Embryonic facial prominence (tissue), 1 donor: ENCODE data around the gene BRSK2.
A peak's percentile ranks its signal among the peaks of the same experiment; 100 is the strongest.

Experiments
- DNase-seq: peaks from one replicate; pipeline ENCODE4 v3.0.0-alpha.2; 2016; ENCODE audit errors: extremely low spot score

BRSK2 gene

GRCh38 chr11:1375955-1376258 is 13.8 kb upstream of the BRSK2 start:
- DNase-seq: no peak

- no peak for DNase-seq
Measured at GRCh38 chr11:1377231-1377780, 12.4 kb upstream of the BRSK2 start.

DNA sequence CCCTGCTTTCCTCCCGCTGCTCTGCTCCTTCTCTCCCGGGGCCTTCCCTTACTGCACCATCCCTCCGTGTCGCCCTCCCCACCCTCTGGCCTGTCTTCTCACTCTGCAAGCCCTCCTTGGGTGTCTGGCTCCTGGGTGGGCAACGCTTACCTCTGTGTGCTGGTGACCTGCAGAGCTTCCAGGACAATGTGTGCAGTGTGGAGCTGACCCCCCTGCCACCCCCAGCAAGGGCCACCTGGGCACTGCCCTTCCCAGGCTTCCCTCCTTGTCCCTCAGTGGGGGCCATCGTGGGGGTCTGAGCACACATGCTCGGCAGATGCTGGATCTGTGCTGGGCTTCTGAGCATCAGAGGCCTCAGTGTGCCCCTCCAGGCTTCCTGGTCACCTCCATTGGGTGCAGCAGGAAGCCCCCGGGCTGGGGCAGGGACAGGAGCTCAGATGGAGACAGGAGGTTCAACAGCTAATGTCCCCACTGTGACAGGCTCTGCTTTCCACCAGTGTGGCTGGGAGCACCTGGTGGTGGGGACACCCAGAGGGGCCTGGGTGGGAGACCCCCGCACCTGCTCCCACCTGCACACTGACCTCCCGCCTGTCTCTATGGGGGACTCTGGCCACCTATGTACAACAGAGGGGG is 7.8 kb upstream of the BRSK2 start:
- no peak for DNase-seq

- no peak for DNase-seq
Measured at GRCh38 chr11:1382429-1382828, 7.3 kb upstream of the BRSK2 start.

DNA sequence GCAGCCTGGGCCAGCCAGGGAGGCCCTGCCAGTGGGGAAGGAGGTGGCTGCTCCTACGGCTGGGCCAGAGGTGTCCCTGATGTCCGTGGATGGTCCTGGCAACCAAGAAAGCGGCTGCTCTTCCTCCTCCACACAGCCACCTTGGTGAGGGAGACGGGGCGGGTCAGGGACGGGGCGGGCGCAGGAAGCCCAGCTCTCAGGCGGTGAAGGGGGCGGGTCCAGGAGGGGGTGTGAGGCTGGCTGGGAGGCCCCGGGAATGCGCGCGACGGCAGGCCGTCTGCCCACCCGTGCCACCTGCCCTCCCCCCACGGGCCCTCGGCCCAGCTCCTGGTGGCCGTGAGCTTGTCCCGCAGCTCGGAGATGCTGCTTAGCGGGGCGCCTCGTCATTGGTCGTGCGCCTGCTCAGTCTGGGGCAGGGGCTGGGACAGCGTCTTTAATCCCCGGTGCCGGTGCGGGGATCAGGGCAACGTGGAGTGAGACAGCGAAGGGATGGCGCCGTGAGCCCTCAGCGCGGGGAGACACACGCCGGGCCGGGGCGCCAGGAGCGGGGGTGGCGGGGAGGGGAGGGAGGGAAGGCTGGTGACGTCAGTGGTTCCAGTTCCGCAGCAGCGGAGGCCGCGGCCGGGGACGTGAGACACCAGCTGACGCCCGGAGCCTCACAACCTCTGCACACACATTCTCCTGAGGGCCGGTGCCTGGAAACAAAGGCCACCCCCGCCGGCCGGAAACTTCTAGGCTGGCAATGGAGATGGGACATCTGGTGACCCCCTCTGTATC is 6.7 kb upstream of the BRSK2 start:
- DNase-seq: peak; percentile 13

- no peak for DNase-seq
Measured at GRCh38 chr11:1384199-1384970, 5.3 kb upstream of the BRSK2 start.

GRCh38 chr11:1387521-1387920 is 2.2 kb upstream of the BRSK2 start:
- no peak for DNase-seq

DNA sequence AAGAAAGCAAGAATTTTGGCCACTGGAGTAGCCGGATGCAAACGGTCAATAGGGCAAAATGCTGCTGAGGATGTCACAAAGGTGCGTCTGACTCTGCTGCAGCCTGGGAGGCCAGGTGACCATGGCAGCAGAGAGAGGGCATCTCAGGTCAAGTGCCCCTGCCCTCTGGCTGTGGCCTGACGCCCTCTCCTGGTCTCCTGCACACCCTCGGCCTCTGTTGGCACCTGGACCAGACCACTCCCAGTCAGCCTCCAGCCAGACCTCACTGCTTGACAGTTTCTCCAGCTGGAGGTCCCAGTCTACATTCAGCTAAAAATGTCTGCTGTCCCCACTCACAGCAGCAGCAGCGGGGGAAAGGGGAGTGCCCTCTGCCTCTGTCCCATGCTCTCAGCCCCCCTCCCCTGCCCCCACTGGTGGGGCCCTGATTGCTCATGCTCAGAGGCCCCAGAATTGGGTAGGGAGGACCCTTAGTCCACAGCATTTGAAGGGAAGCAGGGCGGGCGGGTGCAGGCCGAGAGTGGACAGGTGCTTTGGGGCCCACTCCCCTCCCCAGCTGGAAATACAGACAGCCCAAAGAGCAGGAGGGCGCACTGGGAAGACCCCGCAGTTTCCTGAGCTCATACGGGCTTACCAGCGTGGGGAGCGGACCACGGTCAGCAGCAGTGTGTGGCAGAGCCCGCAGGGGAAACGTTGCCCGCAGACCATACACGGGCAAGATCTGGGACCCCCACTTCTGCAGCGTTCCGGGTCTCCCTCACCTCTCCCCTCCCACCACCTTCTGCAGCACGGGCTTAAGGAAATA is 1.6 kb upstream of the BRSK2 start:
- no peak for DNase-seq

GRCh38 chr11:1388763-1389102 is 1.0 kb upstream of the BRSK2 start:
- DNase-seq: no peak

DNA sequence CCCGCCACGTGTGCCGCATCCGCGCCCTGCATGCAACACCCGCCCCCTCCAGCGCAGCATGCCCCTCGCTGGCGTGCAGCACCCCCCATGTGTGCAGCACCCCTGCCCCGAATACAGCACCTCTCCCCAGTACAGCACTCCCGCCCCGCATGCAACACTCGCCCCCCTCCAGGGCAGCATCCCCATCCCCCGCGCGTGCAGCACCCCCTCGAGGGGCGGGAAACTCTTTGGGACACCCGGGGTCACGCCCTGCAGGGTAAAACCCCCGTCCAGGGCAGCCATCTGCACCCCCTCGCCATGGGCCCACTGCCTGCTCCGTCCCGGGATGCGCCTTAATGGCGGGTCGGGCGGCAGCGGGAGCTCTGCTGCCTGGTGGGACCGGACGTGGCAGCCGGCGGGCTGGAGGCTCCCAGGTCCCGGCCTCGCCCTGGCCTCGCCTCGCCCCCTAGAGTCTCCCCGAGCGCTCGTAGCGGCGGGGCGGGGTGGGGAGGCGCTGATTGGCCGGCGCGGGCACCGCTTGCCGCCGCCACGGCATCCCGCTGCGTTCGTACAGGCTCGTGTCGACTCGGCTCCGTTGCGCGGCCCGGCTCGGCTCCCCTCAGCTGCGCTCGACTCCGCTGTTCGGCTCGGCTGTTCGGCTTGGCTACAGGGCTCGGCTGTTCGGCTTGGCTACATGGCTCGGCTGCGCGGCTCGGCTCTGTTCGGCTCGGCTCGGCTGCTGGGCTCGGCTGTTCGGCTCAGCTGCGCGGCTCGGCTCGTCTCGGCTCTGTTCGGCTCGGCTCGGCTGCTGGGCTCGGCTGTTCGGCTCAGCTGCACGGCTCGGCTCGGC is 417 bp upstream of the BRSK2 start:
- DNase-seq: peak; percentile 85

DNA sequence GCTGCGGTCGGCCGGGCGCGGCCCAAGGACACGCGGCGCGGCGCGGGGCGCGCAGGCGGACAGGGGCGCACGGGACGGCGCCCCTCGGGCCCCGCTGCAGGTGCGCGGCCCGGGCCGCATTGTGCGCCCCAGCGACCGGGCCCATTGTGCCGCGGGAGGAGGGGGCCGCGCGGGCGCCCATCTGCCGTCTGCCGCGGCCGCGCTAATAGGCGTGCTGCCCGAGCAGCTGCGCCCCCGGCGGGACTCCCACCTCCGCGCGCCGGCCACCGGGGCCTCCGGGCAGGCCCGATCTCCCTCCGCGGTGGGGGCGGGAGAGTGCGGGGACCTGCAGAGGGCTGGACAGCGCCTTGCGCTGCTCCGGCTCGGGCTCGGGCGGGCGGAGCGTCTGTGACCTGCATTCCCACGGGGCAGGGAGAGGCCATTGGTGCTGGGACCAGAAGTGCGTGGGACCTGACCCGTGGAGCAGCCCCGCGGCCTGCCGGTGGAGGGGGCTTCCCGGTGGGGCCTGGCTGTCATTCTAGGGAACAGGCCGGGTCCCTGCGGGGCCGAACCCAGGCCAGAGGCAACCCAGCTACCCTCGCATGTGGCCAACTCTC is 933 bp downstream of the BRSK2 start:
- DNase-seq: no peak

DNA sequence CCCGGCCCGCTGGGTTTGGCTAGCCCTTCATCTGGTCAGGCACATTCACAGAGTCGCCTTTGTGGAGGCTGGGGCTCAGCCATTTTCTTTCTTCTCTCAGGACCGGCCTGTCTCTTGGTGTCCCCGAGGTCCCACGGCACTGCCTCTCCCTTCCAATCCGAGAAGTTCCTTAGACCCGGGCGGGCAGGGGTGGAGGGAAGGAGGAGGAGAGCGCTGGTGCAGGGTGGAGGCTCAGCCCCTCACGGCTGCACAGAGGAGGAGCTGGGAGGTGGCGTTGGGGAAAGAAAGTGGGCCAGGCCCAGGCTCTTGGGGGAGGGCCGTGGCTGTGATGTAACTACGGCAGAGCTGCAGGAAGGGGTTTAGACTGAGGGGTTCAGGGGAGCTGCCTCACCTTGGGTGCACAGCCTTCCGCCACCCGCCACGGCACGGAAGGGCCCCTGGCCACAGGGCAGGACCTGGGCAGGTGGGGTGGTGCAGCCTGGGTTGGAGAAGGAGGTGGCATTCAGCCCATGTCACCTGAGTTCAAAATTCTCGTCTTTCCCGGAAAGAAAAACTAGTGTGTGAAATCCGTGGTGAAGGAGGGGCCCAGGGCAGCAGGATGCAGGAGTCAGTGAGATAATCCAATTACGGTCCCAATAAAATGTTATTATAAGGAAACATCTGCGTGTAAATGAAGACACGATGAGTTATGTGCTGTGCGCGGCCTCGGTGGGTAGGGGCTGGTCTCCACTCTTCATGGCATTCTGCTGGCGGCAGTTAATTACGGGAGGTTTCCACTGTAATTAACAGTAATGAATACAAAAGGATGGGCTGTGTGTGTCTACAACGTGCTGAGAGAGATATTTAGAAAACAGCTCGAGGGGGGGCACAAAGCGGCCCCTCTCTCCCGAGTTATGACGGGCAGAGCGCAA is 1.7 kb downstream of the BRSK2 start:
- DNase-seq: no peak

GRCh38 chr11:1392111-1392510 is 2.4 kb downstream of the BRSK2 start:
- DNase-seq: no peak

- no peak for DNase-seq
Measured at GRCh38 chr11:1392561-1392960, 2.8 kb downstream of the BRSK2 start.

DNA sequence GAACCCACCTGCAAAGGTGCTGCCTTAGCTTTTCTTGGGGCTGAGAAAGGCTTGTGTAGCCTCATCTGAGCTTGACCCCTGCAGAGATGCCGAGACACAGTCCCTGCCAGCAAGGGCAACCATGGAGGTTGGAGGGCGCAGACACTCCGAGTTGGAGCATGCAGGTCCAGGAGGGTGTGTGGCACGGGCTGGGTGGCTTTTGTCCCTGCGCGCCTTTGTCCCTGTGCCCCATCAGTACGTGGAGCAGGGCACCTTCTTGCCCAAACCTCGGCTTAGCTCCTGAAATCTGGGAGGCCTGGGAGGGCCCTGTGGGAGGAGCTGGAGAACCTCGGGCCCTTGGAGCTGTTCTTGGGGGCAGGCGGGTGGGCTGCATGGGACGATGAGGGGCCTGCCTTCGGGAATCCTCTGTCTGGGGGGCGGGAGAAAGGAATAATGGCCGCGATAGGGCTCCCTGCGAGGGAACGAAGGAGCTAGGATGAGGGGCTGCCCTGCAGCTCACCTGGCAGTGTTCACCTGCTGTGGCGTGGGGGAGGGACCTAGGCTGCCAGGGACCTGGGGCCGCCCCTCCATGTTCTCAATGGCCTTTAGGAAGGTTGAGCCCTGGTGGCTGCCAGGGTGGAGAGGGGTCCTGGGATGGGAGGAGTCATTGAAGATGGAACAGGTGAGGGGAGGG is 3.4 kb downstream of the BRSK2 start:
- no peak for DNase-seq

DNA sequence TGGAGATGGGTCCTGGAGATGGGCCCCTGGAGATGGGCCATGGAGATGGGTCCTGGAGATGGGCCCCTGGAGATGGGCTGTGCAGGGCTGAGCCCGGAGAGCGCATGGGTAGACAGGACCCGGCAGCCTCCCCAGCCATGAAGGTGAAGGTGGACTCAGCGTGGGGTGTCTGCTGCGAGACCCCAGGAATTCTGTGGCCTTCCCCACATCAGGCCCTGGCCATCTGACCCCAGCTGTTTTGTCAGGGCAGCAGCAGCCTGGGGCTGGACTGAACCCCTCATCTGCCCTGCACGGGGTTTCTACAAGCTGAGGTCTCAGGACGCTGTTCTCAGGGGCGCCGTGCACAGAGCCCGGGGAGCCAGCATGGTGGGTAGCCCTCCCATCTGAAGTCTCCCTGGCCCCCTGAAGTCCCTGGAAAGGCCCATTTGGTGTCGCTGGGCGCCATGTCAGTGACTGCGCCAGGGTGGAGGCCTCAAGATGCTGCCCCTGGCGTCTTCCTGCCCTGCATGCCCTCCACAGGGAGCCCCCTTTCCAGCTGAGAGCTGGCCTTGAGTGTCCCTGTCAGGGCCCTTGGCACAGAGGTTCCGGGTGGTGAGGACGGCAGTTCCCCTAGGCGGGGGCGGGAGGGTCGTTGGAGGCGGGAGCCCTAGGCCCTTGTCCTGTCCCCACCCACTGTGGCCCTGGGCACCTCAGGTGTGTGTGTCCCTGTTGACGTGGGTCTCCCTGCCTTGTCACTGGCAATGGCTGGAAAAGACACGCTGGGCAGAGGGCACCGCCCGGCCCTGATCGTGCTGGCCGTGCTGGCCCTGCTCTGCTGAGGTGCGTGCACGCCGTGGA is 5.4 kb downstream of the BRSK2 start:
- DNase-seq: no peak

DNA sequence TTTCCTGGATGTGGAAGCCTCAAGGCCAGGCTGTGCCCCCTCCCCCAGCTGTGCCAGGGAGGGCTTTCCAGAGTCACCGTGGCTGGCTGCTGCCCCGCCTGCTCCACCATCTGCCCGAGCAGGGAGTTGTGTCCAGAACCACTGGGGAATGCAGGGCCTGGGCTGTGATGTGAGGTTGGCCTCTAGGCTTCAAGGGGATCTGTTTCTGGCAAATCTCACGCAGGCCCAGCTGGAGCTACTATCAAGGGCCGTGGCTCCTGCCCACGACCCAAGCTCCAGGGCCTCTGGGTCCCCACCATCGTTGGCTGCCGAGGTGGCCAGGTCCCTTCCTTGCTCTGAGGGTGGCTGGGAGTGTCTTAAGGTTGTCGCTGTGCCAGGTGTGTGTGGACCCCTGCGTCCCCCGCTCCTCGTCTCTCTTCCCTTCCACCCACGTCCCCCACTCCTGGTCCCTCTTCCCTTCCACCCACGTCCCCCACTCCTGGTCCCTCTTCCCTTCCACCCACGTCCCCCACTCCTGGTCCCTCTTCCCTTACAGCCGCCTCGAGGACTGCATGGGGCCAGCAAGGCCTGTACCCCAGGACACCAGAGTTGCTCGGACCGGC is 6.1 kb downstream of the BRSK2 start:
- no peak for DNase-seq

DNA sequence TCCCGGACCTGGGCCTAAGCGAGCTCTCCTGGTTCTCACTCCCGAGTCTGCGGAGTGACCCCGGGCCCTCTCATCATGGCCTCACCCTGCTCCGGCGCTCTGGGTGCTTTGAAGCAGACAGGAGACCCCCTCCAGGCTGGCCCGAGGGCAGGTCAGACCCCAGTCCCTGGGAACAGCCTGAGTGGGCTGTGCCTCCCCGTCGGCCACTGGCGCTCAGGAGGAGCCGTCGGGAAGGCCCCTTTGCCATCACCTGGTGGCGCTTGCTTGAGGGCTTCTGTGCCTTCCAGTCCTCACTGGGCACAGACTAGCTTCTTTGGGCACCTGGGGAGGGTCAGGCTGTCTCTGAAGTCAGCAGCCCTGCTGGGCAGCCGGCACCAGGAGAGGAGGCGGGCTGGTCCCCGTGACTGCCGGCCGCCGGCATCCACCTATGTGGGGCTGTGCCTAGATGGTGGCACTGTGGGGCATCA is 6.7 kb downstream of the BRSK2 start:
- no peak for DNase-seq
